ENCODE results near the gene SPOPL.

SPOPL gene

GRCh38 chr2:138600732-138601457, 99.3 kb downstream of the SPOPL start:
- no peak for DNase-seq

- DNase-seq: no peak
These were observed 100.0 kb downstream of the SPOPL start for GRCh38 chr2:138601458-138602165.

GRCh38 chr2:138602166-138602460, 100.5 kb downstream of the SPOPL start:
- peak in 1 of 56 donors; percentile 6 for DNase-seq

GRCh38 chr2:138607746-138608145, 106.2 kb downstream of the SPOPL start:
- no peak for DNase-seq

GRCh38 chr2:138609446-138609845, 107.9 kb downstream of the SPOPL start:
- no peak for DNase-seq

GRCh38 chr2:138610201-138610953, 108.8 kb downstream of the SPOPL start:
- DNase-seq: no peak

GRCh38 chr2:138615257-138615656, 113.7 kb downstream of the SPOPL start:
- DNase-seq: no peak

- DNase-seq: no peak
These were observed 115.5 kb downstream of the SPOPL start for GRCh38 chr2:138617026-138617425.

GRCh38 chr2:138618971-138619370, 117.4 kb downstream of the SPOPL start:
- DNase-seq: no peak

GRCh38 chr2:138620431-138620830, 118.9 kb downstream of the SPOPL start:
- no peak for DNase-seq

GRCh38 chr2:138621139-138621538, 119.6 kb downstream of the SPOPL start:
- no peak for DNase-seq

- no peak for DNase-seq
These were observed 121.0 kb downstream of the SPOPL start for GRCh38 chr2:138622613-138623012.
